H1 (cell line): Measurements from ENCODE around the gene PLSCR3. TPM values are rescaled to one million over a fixed set of nuclear protein-coding genes. Genes with fewer than 3 reads are reported as not detected.

ENCODE experiments used
- CEBPB ChIP-seq: IDR thresholded peaks from 2 replicates; pipeline ENCODE4 v1.6.1; 2012; ENCODE audit warnings: low read depth, low read length
- CHD7 ChIP-seq: fragments of 300-600 bp; sonication (generic); IDR thresholded peaks from 2 replicates; pipeline ENCODE4 v1.7.1; 2012; ENCODE audit warnings: low read length, moderate library complexity, mild to moderate bottlenecking, inconsistent platforms; ENCODE audit not compliant: insufficient replicate concordance
- TCF12 ChIP-seq: IDR thresholded peaks from 2 replicates; pipeline ENCODE4 v1.6.1; 2011; ENCODE audit warnings: low read depth, mild to moderate bottlenecking, low read length
- polyA plus RNA-seq, 7 experiments: library from polyadenylated mRNA; depleted of rRNA in 3 of 7; stranded (reverse) in 5 of 7; unstranded in 2 of 7; fragments of >200 nt in 5 of 7; fragments of 200-250 nt in 2 of 7; gene quantifications; 1 replicate in 5 of 7; 2 replicates in 1 of 7; 4 replicates in 1 of 7; pipeline versions ENCODE4 v1.2.1 to v1.2.3, GENCODE V29; 2011 to 2013; ENCODE audit warnings: missing spikeins in 2 of 7, mixed read lengths in 2 of 7
- total RNA-seq: library from RNA; stranded (reverse); fragmentation: NEBNext Ultra II Directional; extraction: Animal tissue kit (Norgen Biotek cat#: 25700); gene quantifications from 2 replicates; pipeline ENCODE4 v1.2.1, GENCODE V29; 2021

The PLSCR3 gene
- total and polyA plus RNA-seq, 2 of the 8 experiments (the other 6 are each of a cell fraction or from before 2014, with no cell fraction given) = 36.1 to 38.7 TPM

- TF ChIP-seq CHD7 (no peak), TCF12 (no peak), CEBPB (no peak)
Observed at GRCh38 chr17:7382901-7383300, 11.4 kb downstream of the PLSCR3 start (continued).
